NCI-H226 (cell line): ENCODE measurements around the gene ACOT11.

Experiments
- DNase-seq: peaks from one replicate; pipeline ENCODE4 v3.0.0-alpha.2; 2015

Gene ACOT11

GRCh38 chr1:54538538-54538937 is 9.5 kb upstream of the ACOT11 start:
- no peak for DNase-seq

GRCh38 chr1:54540582-54541295 is 7.3 kb upstream of the ACOT11 start:
- no peak for DNase-seq

DNA sequence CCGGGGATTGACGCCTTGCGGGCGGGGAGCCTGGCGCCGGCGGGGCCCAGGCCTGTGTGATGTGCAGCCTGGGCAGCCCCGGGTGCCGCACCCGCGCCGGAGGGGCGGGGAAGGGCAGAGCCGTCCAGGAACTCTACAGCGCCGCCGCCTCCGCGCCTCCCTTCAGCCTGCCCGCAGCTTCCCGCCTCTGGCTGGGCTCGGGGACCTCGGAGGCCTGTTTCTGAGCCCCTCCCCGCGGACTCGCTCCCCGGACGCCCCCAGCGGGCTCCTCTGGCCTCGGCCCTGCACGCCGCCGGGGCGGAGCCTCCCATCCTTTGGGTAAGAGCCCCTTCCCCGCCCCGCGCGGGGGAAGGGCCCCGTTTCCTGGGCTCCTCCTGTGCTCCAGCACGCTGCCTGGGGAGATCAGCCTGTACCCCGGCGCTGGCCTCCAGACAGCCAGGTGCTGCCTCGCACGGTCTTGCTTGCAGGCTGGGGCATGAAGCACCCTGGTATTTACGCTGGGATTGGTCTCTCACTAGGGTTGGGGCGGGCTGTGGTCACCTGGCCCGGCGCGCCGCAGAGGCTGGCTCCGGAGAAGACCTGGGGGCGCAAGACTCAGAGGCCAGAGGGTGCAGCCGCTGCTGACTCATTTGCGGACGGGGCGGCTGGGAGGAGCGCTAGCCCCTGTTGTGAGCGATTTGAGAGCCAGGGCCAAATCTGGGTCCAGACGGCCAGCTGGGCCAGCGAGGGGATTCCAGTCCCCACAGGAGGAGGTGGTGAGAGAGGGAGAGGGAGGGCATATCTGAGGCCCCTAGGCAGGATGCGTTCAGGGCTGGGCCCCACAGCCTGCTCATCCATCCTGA is 5.7 kb upstream of the ACOT11 start:
- DNase-seq = peak; percentile 94

DNA sequence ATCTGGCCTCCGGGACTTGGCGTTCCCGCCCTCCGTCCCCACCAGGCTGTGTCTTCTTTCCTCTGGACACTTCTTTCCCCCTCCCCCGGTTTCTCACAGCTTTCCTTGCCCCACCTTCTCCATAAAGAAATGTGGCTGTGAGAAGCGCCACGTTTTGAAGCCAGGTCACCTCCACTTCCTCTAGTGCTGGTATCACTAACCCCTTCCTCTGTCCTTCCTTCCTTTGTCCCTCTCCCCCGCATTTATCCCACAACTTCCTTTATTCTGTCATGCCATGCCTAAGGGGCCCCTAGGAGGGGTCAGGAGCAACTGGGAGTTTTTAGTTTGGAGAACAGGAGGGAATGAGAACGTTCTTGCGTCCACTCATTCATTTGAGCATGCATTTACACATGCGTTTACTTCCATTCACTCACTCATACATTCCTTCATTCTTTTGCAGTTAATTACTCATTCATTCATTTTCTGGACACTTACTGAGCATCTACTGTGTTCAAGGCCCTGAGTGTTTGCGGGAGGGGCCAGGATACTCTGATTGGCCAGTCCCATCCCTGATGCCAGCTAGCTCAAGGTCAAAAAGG is 5.0 kb upstream of the ACOT11 start:
- DNase-seq = peak; percentile 22

DNA sequence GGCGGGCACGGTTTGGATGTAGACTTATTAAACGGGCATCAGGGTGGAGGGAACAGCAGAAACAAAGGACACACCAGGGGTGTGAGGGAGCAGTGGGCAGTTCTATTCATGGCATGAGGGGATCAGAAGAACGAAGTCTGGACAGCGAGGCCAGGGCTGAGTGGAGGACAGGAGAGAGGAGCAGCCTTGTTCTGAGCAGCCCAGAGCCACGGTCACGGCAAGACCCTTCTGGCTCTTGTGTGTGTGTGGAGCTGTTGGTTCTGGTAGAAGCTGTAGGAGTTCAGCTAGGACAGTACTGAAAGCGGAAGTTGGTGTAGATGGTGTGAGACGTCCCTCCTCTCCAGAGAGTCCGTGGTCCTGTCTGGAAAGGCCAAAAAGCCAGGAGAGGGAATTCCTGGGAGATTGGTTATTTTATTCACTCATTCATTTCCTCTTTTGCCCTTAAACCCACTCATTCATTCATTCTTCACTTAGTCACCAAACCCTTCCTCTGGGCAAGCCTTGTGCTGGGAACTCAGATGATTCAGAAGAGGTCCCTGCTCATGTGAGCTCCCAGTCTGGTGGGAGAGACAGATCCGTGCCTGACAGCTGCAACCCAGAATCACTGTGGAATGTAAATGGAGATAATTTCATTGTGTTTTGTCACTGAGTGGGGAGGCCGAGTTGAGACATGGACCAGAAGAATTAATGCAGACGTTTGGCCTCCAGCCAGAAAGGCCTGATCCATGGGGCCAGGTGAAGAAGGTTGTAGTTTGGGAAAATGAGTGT is 4.1 kb upstream of the ACOT11 start:
- peak; percentile 32 for DNase-seq

DNA sequence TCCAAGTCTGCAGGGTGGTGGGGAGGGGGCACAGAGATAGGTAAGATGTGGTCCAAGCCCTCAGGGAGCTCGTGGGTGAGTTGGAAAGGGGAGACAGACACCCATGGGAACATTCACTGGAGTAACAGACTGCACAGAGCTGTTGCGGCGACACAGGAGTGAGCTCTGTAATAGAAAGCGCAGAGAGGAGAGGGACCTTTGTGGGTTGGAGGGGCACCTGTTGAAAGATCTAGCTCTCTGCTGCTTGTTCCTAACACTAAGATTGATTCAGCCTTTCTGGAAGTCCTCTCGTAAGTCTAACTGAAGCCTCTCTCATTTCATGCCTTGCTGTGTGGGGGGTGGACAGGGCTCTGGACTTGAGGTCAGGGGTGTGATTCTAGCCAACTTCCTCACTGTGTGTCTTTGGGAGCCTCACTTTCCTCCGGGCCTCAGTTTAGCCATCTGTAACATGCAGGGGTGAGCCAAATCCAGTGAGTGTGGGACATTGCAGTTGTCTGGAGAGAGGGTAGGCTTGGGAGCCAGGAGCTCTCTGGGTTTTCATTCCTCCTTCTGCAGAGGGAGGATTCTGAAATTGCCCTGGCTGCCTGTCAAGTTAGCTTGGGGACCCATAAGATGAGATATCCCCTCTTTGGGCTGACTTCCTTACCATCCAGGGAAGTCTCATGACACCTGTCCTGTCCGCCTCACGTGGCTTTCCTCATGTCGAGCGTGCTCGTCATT is 2.0 kb upstream of the ACOT11 start:
- no peak for DNase-seq

GRCh38 chr1:54546651-54547401 is 1.2 kb upstream of the ACOT11 start:
- peak; percentile 13 for DNase-seq

DNA sequence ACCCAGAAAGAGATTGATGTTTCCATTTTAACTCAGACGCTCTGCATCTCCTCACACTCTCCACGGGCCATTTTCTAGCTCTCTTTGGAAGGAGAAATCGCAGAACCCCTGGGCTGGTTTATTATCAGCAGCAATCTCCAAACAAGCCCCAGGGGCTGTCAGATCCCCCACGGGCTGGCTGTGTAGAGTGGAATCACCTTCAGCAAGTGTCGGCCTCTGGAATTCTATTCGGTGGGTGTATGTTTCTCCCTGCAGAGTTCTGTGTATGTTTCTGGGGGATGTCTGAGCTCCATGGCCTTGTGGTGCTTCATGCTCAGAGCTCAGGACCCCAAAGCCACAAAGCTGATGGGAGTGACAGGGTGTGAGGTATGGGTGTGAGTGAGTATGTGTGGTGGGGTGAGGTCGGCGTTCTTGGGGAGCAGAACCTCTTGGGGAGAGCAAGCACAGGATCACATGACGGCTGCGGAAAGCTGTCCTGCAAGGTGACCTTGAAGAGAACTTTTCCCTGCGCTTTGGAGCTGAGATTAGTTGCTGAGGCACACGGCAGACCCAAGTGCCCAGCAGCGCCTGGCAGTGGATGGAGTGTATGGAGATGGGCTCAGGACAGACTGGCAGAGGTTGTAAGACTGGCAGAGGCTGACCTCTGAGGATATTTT is 489 bp downstream of the ACOT11 start:
- no peak for DNase-seq

DNA sequence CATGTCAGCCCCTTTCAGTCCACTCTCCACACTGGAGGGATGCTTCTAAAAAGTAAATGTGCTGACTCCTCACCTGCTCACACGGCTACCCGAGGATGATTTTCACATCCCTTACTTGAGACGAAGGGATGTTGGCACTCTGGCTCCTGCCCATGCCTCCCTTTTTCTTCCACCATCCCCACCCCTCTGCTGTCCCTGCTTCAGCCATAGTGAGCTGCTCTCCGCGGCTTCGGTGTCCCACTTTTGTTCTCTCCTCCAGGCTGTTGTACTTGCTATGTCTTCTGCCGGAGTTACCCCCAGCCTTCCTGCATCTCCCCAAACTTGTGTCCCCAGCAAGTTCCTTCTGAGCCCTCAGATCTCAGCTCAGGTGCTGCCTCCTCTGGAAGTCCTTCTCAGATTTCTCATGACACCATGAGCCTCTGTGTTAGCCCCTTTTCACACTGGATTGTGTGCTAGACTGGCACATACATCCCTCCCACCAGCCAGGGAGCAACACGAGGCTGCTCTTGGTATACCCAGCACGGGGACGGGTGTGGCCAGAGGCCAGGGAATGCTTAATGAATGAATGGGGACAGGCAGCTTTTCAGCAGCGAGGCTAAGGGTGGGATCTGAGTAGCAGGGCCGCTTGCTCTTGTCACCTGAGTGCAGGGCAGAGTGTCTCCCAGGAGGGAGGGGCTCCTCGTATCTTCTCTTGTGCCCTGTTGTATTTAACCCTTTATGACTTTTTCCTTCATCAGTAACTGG is 1.3 kb downstream of the ACOT11 start:
- no peak for DNase-seq

DNA sequence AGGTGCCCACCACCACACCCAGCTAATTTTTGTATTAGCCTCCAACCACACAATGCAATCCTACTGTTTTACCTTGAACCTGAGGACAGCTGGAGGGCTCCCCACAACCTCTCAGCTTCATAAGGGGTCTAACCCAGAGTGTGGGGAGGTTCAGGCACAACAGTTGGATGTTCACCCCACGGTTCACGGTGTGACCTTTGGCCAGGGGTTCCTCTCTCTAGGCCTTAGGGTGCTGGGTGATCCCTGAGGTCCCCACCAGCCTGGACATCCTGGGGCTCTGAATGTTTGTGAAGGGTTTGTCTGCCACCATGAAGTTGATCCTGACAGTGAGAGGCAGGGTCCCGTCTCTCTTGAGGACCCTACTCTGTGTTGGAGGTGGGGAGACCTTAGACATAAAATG is 3.9 kb downstream of the ACOT11 start:
- no peak for DNase-seq

DNA sequence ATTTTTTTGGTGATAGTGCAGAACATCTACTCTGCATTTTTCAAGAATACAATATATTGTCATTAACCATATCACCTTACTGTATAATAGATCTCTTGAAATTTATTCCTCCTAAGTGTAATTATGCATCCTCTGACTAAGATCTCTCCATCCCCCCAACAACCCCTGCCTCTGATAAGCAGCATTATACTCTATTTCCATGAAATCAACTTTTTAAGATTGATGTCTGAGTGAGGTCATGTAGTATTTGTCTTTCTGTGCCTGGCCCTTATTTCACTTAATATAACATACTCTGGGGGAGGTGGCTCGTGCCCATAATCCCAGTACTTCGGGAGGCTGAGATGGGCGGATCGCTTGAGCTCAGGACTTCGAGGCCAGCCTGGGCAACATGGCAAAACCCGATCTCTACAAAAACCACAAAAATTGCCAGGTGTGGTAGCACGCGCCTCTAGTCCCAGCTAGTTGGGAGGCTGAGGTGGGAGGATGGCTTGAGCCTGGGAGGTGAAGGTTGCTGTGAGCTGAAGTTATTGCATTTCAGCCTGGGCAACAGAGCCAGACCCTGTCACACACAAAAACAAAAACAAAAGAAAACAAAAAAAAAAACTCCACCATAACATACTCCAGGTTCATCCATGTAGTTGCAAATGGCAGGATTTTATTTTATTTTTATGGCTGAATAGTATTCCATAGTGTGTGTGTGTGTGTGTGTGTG is 5.7 kb downstream of the ACOT11 start:
- DNase-seq = no peak

DNA sequence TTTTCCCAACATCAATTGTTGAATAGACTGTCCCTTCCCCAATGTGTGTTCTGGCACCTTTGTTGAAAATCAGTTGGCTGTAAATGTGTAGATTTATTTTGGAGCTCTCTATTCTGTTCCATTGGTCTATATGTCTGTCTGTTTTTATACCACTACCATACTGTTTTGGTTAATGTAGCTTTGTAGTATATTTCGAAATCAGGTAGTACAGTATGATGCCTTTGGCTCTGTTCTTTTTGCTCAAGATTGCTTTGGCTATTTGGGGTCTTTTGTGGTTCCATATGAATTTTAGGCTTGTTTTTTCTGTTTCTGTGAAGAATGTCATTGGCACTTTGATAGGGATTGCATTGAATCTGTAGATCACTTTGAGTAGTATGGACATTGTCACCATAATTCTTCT is 8.1 kb downstream of the ACOT11 start:
- no peak for DNase-seq

DNA sequence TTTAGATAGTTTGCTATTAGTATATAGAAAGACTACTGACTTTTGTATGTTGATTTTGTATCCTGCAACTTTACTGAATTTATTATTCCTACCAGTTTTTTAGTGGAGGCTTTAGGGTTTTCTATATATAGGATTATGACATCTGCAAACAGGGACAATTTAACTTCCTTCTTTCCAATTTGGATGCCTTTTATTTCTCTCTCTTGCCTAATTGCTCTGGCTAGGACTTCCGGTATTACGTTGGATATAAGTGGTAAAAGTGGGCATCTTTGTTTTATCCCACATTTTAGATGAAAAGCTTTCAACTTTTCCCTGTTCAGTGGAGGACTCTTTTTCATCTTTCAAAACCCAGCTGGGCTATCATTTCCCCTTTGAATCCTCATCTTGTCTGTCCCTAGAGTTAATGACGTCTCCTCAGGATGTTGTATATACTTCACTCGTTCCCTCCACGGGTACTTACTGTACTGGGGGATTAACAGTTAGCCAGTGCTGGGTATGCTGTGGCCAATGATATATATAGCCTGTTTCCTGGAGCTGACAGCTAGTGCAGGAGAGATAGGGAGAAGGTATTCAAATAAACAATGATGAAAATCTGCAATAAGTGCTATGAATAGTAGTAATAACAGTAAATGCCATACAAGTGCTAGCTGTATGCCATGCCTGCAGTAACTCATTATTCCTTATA is 9.8 kb downstream of the ACOT11 start:
- DNase-seq = no peak

DNA sequence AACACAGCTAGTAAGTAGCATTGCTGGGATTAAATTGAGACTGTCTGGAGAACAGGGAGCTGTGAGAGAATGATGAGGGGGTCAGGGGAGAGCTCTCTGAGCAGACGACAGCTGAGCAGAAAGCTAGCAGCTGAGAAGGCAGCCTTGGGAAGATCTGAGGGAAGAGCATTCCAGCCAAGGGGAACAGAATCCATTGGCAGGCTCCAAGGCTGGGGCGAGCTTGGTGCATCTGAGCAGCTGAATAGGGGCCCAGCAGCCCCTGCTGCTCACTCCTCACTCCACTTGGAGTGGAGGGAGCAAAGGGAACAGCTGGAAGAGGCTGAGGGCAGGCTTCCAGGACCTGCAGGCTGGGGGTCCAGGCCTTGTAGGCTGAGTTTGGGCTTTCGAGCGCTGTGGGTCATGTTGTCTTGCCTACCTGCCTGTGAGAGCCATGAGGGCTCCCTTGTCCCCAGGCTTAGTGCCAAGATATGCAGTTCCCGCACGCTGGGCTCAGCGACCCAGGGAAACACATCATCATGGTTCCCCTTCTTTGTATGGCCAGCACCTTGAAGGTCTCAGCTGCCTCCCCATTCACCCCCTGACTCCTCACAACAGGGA is 10.5 kb downstream of the ACOT11 start:
- no peak for DNase-seq

- no peak for DNase-seq
Measured at GRCh38 chr1:54559111-54559548, 11.1 kb downstream of the ACOT11 start.

DNA sequence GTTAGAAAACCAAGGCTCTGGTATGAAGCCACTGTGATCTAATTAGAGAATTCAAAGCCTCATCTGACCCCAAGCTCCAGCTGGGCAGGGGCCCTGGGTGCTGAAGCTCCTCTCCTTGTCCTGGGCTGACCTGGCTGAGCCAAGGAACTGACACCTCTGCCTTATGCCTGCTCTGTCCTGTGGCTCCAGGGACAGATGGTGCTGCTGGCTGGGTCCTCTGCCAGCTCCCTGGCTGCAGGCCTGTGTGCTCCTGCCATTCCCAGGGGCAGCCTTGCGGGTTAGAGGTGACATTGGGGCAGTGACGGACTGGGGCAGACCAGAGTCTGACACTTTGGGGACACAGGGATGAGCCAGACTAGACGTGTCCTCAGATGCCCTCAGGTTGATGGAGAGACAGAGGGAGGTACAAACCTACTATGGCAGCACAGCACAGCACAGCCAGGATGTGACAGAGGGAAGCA is 11.8 kb downstream of the ACOT11 start:
- DNase-seq = no peak

GRCh38 chr1:54564312-54565112 is 16.5 kb downstream of the ACOT11 start:
- no peak for DNase-seq

- DNase-seq = no peak
Measured at GRCh38 chr1:54565113-54565501, 17.1 kb downstream of the ACOT11 start.
